Activated T-helper 17 cell treated with anti-CD3 and anti-CD28 coated beads, Interleukin-2, amount 50 U/mL, for 72 hours (primary cell): ENCODE results near the gene GPRIN3. TPM values are rescaled to one million over a fixed set of nuclear protein-coding genes. Genes with fewer than 3 reads are reported as not detected.
"Not testable (repeated sequence)": the region's sequence is repeated elsewhere in the genome, so short reads cannot be mapped to it uniquely, and the experiment has no call there.

Experiments used
- ATAC-seq: fragments of 150-1000 bp; cut with Tn5 transposase; replicated peaks from 2 replicates; pipeline ENCODE4 v1.10.0; 2021; ENCODE audit warnings: mild to moderate bottlenecking, moderate library complexity
- H3K27ac Mint-ChIP-seq: one replicate; pipeline ENCODE4 v1.8.0; 2022; ENCODE audit warnings: mixed read lengths
- H3K27me3 Mint-ChIP-seq: one replicate; pipeline ENCODE4 v1.8.0; 2022; ENCODE audit warnings: mixed read lengths
- H3K36me3 Mint-ChIP-seq: one replicate; pipeline ENCODE4 v1.8.0; 2022; ENCODE audit warnings: low read depth, mild to moderate bottlenecking, mixed read lengths
- H3K4me1 Mint-ChIP-seq: one replicate; pipeline ENCODE4 v1.8.0; 2022; ENCODE audit warnings: mixed read lengths
- H3K4me3 Mint-ChIP-seq: one replicate; pipeline ENCODE4 v1.8.0; 2022; ENCODE audit warnings: mild to moderate bottlenecking, mixed read lengths
- H3K9me3 Mint-ChIP-seq: one replicate; pipeline ENCODE4 v1.8.0; 2022; ENCODE audit warnings: mixed read lengths
- total RNA-seq, 2 donors: library from RNA; stranded (reverse); gene quantifications; one replicate each; pipeline ENCODE4 v1.2.3, GENCODE V29; 2022

GPRIN3 gene
- total RNA-seq, 2 donors from 2014 or later: 43.5 to 69.7 TPM

- H3K36me3 Mint-ChIP-seq: no peaks in the 10 kb centered on the region
- no peak overlapping the region for H3K27ac Mint-ChIP-seq
- H3K4me3 Mint-ChIP-seq: no peak overlapping the region
- H3K4me1 Mint-ChIP-seq: peaks cover 4% of the 10 kb centered on the region
- no peak for ATAC-seq
- H3K9me3 Mint-ChIP-seq: no peaks in the 10 kb centered on the region
- peaks cover 5% of the 10 kb centered on the region for H3K27me3 Mint-ChIP-seq
These were observed 89.0 kb downstream of the GPRIN3 start for GRCh38 chr4:89218587-89218986.

GRCh38 chr4:89217604-89218003 is 90.0 kb downstream of the GPRIN3 start:
- Mint-ChIP-seq H3K36me3 (no peaks in the 10 kb centered on the region), H3K27me3 (peaks cover 13% of the 10 kb centered on the region), H3K9me3 (no peaks in the 10 kb centered on the region), H3K4me3 (no peak overlapping the region), H3K4me1 (peaks cover 4% of the 10 kb centered on the region), H3K27ac (no peak overlapping the region)
- no peak for ATAC-seq

GRCh38 chr4:89216866-89217265 is 90.7 kb downstream of the GPRIN3 start:
- H3K27ac Mint-ChIP-seq: no peak overlapping the region
- H3K27me3 Mint-ChIP-seq: peaks cover 13% of the 10 kb centered on the region
- H3K4me3 Mint-ChIP-seq: no peak overlapping the region
- H3K9me3 Mint-ChIP-seq: no peaks in the 10 kb centered on the region
- ATAC-seq: no peak
- no peaks in the 10 kb centered on the region for H3K36me3 Mint-ChIP-seq
- peaks cover under 1% of the 10 kb centered on the region for H3K4me1 Mint-ChIP-seq

- Mint-ChIP-seq H3K9me3 (no peaks in the 10 kb centered on the region), H3K27me3 (peaks cover 15% of the 10 kb centered on the region), H3K4me3 (no peak overlapping the region), H3K36me3 (no peaks in the 10 kb centered on the region), H3K4me1 (no peaks in the 10 kb centered on the region), H3K27ac (no peak overlapping the region)
- no peak for ATAC-seq
These were observed 91.2 kb downstream of the GPRIN3 start for GRCh38 chr4:89216422-89216821.

GRCh38 chr4:89215736-89216135 is 91.9 kb downstream of the GPRIN3 start:
- Mint-ChIP-seq H3K27ac (no peak overlapping the region), H3K4me1 (no peaks in the 10 kb centered on the region), H3K9me3 (no peaks in the 10 kb centered on the region), H3K36me3 (no peaks in the 10 kb centered on the region), H3K27me3 (peaks cover 16% of the 10 kb centered on the region), H3K4me3 (no peak overlapping the region)
- ATAC-seq: no peak

- no peak for ATAC-seq
- H3K4me3 Mint-ChIP-seq: no peak overlapping the region
- H3K4me1 Mint-ChIP-seq: no peaks in the 10 kb centered on the region
- peaks cover 13% of the 10 kb centered on the region for H3K27me3 Mint-ChIP-seq
- H3K27ac Mint-ChIP-seq: no peak overlapping the region
- H3K36me3 Mint-ChIP-seq: no peaks in the 10 kb centered on the region
- no peaks in the 10 kb centered on the region for H3K9me3 Mint-ChIP-seq
These were observed 93.3 kb downstream of the GPRIN3 start for GRCh38 chr4:89214308-89214707.

GRCh38 chr4:89213382-89213701 is 94.3 kb downstream of the GPRIN3 start:
- H3K36me3 Mint-ChIP-seq: no peaks in the 10 kb centered on the region
- peaks cover 13% of the 10 kb centered on the region for H3K27me3 Mint-ChIP-seq
- H3K4me1 Mint-ChIP-seq: no peaks in the 10 kb centered on the region
- no peak overlapping the region for H3K27ac Mint-ChIP-seq
- ATAC-seq: no peak
- H3K4me3 Mint-ChIP-seq: no peak overlapping the region
- H3K9me3 Mint-ChIP-seq: peaks cover under 1% of the 10 kb centered on the region

- Mint-ChIP-seq H3K4me3 (no peak overlapping the region), H3K9me3 (peaks cover 3% of the 10 kb centered on the region), H3K36me3 (no peaks in the 10 kb centered on the region), H3K4me1 (no peaks in the 10 kb centered on the region), H3K27me3 (peaks cover 18% of the 10 kb centered on the region), H3K27ac (no peak overlapping the region)
- no peak for ATAC-seq
These were observed 94.8 kb downstream of the GPRIN3 start for GRCh38 chr4:89212666-89213381.

GRCh38 chr4:89204624-89205023 is 103.0 kb downstream of the GPRIN3 start:
- Mint-ChIP-seq H3K27ac (no peak overlapping the region), H3K4me1 (no peaks in the 10 kb centered on the region), H3K36me3 (no peaks in the 10 kb centered on the region), H3K4me3 (no peak overlapping the region), H3K27me3 (peaks cover 20% of the 10 kb centered on the region), H3K9me3 (peaks cover 3% of the 10 kb centered on the region)
- ATAC-seq: no peak

GRCh38 chr4:89203902-89204301 is 103.7 kb downstream of the GPRIN3 start:
- Mint-ChIP-seq H3K36me3 (no peaks in the 10 kb centered on the region), H3K27me3 (peaks cover 20% of the 10 kb centered on the region), H3K9me3 (peaks cover 3% of the 10 kb centered on the region), H3K4me3 (no peak overlapping the region), H3K4me1 (no peaks in the 10 kb centered on the region), H3K27ac (no peak overlapping the region)
- no peak for ATAC-seq

GRCh38 chr4:89199394-89199793 is 108.2 kb downstream of the GPRIN3 start:
- H3K27me3 Mint-ChIP-seq: peaks cover 11% of the 10 kb centered on the region
- not testable (repeated sequence) for H3K27ac Mint-ChIP-seq, H3K9me3 Mint-ChIP-seq, H3K36me3 Mint-ChIP-seq, H3K4me1 Mint-ChIP-seq, ATAC-seq, H3K4me3 Mint-ChIP-seq

GRCh38 chr4:89197920-89198319 is 109.7 kb downstream of the GPRIN3 start:
- Mint-ChIP-seq H3K36me3 (no peaks in the 10 kb centered on the region), H3K9me3 (no peaks in the 10 kb centered on the region), H3K27me3 (peaks cover 11% of the 10 kb centered on the region), H3K4me3 (no peak overlapping the region), H3K27ac (no peak overlapping the region), H3K4me1 (no peaks in the 10 kb centered on the region)
- no peak for ATAC-seq

GRCh38 chr4:89196745-89197144 is 110.9 kb downstream of the GPRIN3 start:
- H3K27me3 Mint-ChIP-seq: peaks cover 9% of the 10 kb centered on the region
- H3K27ac Mint-ChIP-seq: no peak overlapping the region
- no peak overlapping the region for H3K4me3 Mint-ChIP-seq
- H3K36me3 Mint-ChIP-seq: no peaks in the 10 kb centered on the region
- no peaks in the 10 kb centered on the region for H3K9me3 Mint-ChIP-seq
- ATAC-seq: no peak
- H3K4me1 Mint-ChIP-seq: no peaks in the 10 kb centered on the region

- no peak for ATAC-seq
- no peaks in the 10 kb centered on the region for H3K36me3 Mint-ChIP-seq
- H3K4me3 Mint-ChIP-seq: no peak overlapping the region
- no peaks in the 10 kb centered on the region for H3K9me3 Mint-ChIP-seq
- no peaks in the 10 kb centered on the region for H3K4me1 Mint-ChIP-seq
- H3K27me3 Mint-ChIP-seq: peaks cover 6% of the 10 kb centered on the region
- H3K27ac Mint-ChIP-seq: no peak overlapping the region
These were observed 111.4 kb downstream of the GPRIN3 start for GRCh38 chr4:89196056-89196674.

GRCh38 chr4:89193843-89194242 is 113.8 kb downstream of the GPRIN3 start:
- Mint-ChIP-seq H3K36me3 (no peaks in the 10 kb centered on the region), H3K27ac (no peak overlapping the region), H3K9me3 (no peaks in the 10 kb centered on the region), H3K4me1 (no peaks in the 10 kb centered on the region), H3K27me3 (peaks cover 27% of the 10 kb centered on the region), H3K4me3 (no peak overlapping the region)
- no peak for ATAC-seq
